Liver (tissue), 9 donors: Measurements from ENCODE around the gene USP25. TPM values are rescaled to one million over a fixed set of nuclear protein-coding genes. Genes with fewer than 3 reads are reported as not detected.

Experiments used
- DNase-seq: peaks from one replicate; pipeline ENCODE4 v3.0.0-alpha.2; 2017; ENCODE audit warnings: low spot score
- H3K27ac ChIP-seq, 2 donors: one replicate each; pipeline ENCODE4 v1.7.0; 2013; ENCODE audit warnings: inconsistent platforms in 2 of 2, low read length in 2 of 2, control low read depth in 1 of 2, low read depth in 1 of 2, mild to moderate bottlenecking in 1 of 2
- H3K27me3 ChIP-seq, 4 donors: one replicate each; pipeline versions ENCODE4 v1.6.1 to v1.7.0; 2013; ENCODE audit warnings: low read length in 3 of 4, inconsistent platforms in 1 of 4, mild to moderate bottlenecking in 1 of 4, moderate library complexity in 1 of 4; ENCODE audit not compliant: control insufficient read depth in 4 of 4, insufficient read depth in 4 of 4
- H3K36me3 ChIP-seq, 4 donors: one replicate each; pipeline versions ENCODE4 v1.6.1 to v1.7.0; 2013; ENCODE audit warnings: low read length in 3 of 4, mild to moderate bottlenecking in 3 of 4, low read depth in 1 of 4, moderate library complexity in 1 of 4; ENCODE audit not compliant: control insufficient read depth in 4 of 4, insufficient read depth in 3 of 4
- H3K4me1 ChIP-seq, 4 donors: one replicate each; pipeline versions ENCODE4 v1.6.1 to v1.7.0; 2013; ENCODE audit warnings: low read length in 3 of 4, mild to moderate bottlenecking in 3 of 4, moderate library complexity in 1 of 4; ENCODE audit not compliant: control insufficient read depth in 4 of 4, insufficient read depth in 4 of 4
- H3K4me3 ChIP-seq, 3 donors: one replicate each; pipeline versions ENCODE4 v1.6.1 to v1.7.0; 2013; ENCODE audit warnings: low read length in 3 of 3, control low read depth in 1 of 3, low read depth in 1 of 3, mild to moderate bottlenecking in 1 of 3
- H3K9ac ChIP-seq, 2 donors: one replicate each; pipeline ENCODE4 v1.7.0; 2013; ENCODE audit warnings: low read length in 2 of 2, mild to moderate bottlenecking in 2 of 2, moderate library complexity in 2 of 2, control low read depth in 1 of 2, low read depth in 1 of 2
- H3K9me3 ChIP-seq, 4 donors: one replicate each; pipeline versions ENCODE4 v1.6.1 to v1.7.0; 2013; ENCODE audit warnings: low read length in 3 of 4; ENCODE audit not compliant: control insufficient read depth in 4 of 4
- EGR1 ChIP-seq, 2 donors: IDR thresholded peaks; 2 replicates each; pipeline ENCODE4 v1.6.1; 2016 to 2018; ENCODE audit warnings: antibody characterized with exemption in 2 of 2, low read depth in 2 of 2
- FOXA1 ChIP-seq: IDR thresholded peaks from 2 replicates; pipeline ENCODE4 v1.6.1; 2016; ENCODE audit warnings: antibody characterized with exemption
- FOXA2 ChIP-seq: IDR thresholded peaks from 2 replicates; pipeline ENCODE4 v1.6.1; 2016; ENCODE audit warnings: antibody characterized with exemption
- GABPA ChIP-seq, 2 donors: IDR thresholded peaks in 1 of 2; conservative IDR thresholded peaks in 1 of 2; 2 replicates each; pipeline ENCODE4 v1.6.1; 2016; ENCODE audit warnings: antibody characterized with exemption in 2 of 2, mild to moderate bottlenecking in 1 of 2, moderate library complexity in 1 of 2
- HNF4A ChIP-seq, 2 donors: conservative IDR thresholded peaks; 2 replicates each; pipeline ENCODE4 v1.6.1; 2016; ENCODE audit warnings: antibody characterized with exemption in 2 of 2, mild to moderate bottlenecking in 2 of 2
- HNF4G ChIP-seq: IDR thresholded peaks from 2 replicates; pipeline ENCODE4 v1.6.1; 2016; ENCODE audit warnings: antibody characterized with exemption
- JUND ChIP-seq, 2 donors: IDR thresholded peaks; 2 replicates each; pipeline ENCODE4 v1.6.1; 2016; ENCODE audit warnings: antibody characterized with exemption in 2 of 2
- NR2F2 ChIP-seq: IDR thresholded peaks from 2 replicates; pipeline ENCODE4 v1.6.1; 2016; ENCODE audit warnings: antibody characterized with exemption
- RAD21 ChIP-seq, 2 donors: IDR thresholded peaks; 2 replicates each; pipeline ENCODE4 v1.6.1; 2016; ENCODE audit warnings: antibody characterized with exemption in 2 of 2, mild to moderate bottlenecking in 2 of 2
- RXRA ChIP-seq, 2 donors: IDR thresholded peaks; 2 replicates each; pipeline ENCODE4 v1.6.1; 2017 to 2018; ENCODE audit warnings: antibody characterized with exemption in 2 of 2, mild to moderate bottlenecking in 1 of 2
- SP1 ChIP-seq: IDR thresholded peaks from 2 replicates; pipeline ENCODE4 v1.6.1; 2018; ENCODE audit warnings: antibody characterized with exemption, mild to moderate bottlenecking
- TAF1 ChIP-seq: conservative IDR thresholded peaks from 2 replicates; pipeline ENCODE4 v1.6.1; 2016; ENCODE audit warnings: antibody characterized with exemption, mild to moderate bottlenecking
- YY1 ChIP-seq: IDR thresholded peaks from 2 replicates; pipeline ENCODE4 v1.6.1; 2016; ENCODE audit warnings: antibody characterized with exemption, mild to moderate bottlenecking
- WGBS: extraction: QIAGEN DNeasy Blood & Tissue Kit; methylation state at CpG from one replicate; pipeline ENCODE4 v1.1.7; 2013; 5-methylcytosine and 5-hydroxymethylcytosine counted together
- polyA plus RNA-seq, 2 donors: library from polyadenylated mRNA; stranded (reverse) in 1 of 2; unstranded in 1 of 2; fragments of 200-250 nt in 1 of 2; fragments of >200 nt in 1 of 2; fragmentation: Nextera tagmentation in 1 of 2; extraction: Ambion mirVana in 1 of 2; gene quantifications; one replicate each; pipeline versions ENCODE4 v1.2.1 to v1.2.3, GENCODE V29; 2013 to 2015
- total RNA-seq, 2 donors: library from RNA; depleted of rRNA; stranded (reverse); fragments of >200 nt; gene quantifications; one replicate each; pipeline ENCODE4 v1.2.3, GENCODE V29; 2014
- TF ChIP-seq, protein P1 (sequence below): IDR thresholded peaks from 2 replicates; pipeline ENCODE4 v1.6.1; 2016; ENCODE audit warnings: antibody characterized with exemption
- TF ChIP-seq, protein P2 (sequence below): IDR thresholded peaks from 2 replicates; pipeline ENCODE4 v1.6.1; 2016; ENCODE audit warnings: antibody characterized with exemption
- TF ChIP-seq, protein P3 (sequence below): fragments of 150-350 bp; IDR thresholded peaks from 2 replicates; pipeline ENCODE4 v1.5.1; 2017; ENCODE audit warnings: improper control_type of control experiment, low read depth, low read length; ENCODE audit not compliant: missing input control
- TF ChIP-seq, protein P4 (sequence below): IDR thresholded peaks from 2 replicates; pipeline ENCODE4 v1.6.1; 2016; ENCODE audit warnings: antibody characterized with exemption
- TF ChIP-seq, protein P5 (sequence below): IDR thresholded peaks from 2 replicates; pipeline ENCODE4 v1.6.1; 2016; ENCODE audit warnings: antibody characterized with exemption, mild to moderate bottlenecking
- donor health status: healthy.
- donor health status: healthy.
- donor health status: healthy.
- donor health status: healthy.
- donor health status: healthy.

Gene USP25
- total and polyA plus RNA-seq, 4 donors = 6.0 to 26.7 (median 15.3) TPM

DNA sequence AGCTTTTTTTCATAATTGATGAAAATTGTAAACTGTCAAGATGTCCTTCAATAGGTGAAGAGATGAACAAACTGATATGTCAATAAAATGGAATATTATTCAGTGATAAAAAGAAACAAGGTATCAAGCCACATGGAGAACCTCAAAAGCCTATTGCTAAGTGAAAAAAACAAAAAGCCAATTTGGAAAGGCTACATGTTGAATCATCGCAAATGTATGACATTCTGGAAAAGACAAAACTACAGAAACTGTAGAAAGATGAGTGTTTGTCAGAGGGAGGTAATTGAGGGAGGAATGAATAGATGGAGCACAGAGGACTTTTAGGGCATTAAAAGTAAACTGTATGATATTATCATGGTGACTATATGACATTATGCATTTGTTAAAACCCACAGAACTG lies 34.5 kb upstream of the USP25 start:
- no peaks in the 10 kb centered on the region for H3K36me3 ChIP-seq
- no peak overlapping the region for H3K9ac ChIP-seq
- no peaks in the 10 kb centered on the region for H3K4me1 ChIP-seq
- 97% methylated on average over 1 of the region's 1 CpG for WGBS
- TF ChIP-seq HNF4G (no peak), EGR1 (IDR thresholded peaks at IDR 0.05; ENCODE audit: low read depth in 2 of 2) (no peak), RAD21 (IDR thresholded peaks at IDR 0.05) (no peak), TAF1 (no peak), GABPA (IDR thresholded peaks at IDR 0.05 in 1 of 2, conservative IDR thresholded peaks at IDR 0.05 in 1 of 2) (no peak), RXRA (IDR thresholded peaks at IDR 0.05) (no peak), YY1 (no peak), FOXA1 (no peak), JUND (IDR thresholded peaks at IDR 0.05) (no peak), SP1 (no peak)
- TF ChIP-seq, protein P1, sequence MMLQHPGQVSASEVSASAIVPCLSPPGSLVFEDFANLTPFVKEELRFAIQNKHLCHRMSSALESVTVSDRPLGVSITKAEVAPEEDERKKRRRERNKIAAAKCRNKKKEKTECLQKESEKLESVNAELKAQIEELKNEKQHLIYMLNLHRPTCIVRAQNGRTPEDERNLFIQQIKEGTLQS = no peak
- TF ChIP-seq, protein P2, sequence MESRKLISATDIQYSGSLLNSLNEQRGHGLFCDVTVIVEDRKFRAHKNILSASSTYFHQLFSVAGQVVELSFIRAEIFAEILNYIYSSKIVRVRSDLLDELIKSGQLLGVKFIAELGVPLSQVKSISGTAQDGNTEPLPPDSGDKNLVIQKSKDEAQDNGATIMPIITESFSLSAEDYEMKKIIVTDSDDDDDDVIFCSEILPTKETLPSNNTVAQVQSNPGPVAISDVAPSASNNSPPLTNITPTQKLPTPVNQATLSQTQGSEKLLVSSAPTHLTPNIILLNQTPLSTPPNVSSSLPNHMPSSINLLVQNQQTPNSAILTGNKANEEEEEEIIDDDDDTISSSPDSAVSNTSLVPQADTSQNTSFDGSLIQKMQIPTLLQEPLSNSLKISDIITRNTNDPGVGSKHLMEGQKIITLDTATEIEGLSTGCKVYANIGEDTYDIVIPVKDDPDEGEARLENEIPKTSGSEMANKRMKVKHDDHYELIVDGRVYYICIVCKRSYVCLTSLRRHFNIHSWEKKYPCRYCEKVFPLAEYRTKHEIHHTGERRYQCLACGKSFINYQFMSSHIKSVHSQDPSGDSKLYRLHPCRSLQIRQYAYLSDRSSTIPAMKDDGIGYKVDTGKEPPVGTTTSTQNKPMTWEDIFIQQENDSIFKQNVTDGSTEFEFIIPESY = no peak
- TF ChIP-seq, protein P3, sequence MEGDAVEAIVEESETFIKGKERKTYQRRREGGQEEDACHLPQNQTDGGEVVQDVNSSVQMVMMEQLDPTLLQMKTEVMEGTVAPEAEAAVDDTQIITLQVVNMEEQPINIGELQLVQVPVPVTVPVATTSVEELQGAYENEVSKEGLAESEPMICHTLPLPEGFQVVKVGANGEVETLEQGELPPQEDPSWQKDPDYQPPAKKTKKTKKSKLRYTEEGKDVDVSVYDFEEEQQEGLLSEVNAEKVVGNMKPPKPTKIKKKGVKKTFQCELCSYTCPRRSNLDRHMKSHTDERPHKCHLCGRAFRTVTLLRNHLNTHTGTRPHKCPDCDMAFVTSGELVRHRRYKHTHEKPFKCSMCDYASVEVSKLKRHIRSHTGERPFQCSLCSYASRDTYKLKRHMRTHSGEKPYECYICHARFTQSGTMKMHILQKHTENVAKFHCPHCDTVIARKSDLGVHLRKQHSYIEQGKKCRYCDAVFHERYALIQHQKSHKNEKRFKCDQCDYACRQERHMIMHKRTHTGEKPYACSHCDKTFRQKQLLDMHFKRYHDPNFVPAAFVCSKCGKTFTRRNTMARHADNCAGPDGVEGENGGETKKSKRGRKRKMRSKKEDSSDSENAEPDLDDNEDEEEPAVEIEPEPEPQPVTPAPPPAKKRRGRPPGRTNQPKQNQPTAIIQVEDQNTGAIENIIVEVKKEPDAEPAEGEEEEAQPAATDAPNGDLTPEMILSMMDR = no peak
- no peaks in the 10 kb centered on the region for H3K27me3 ChIP-seq
- H3K27ac ChIP-seq = no peak overlapping the region
- no peak overlapping the region for H3K4me3 ChIP-seq
- H3K9me3 ChIP-seq = peaks cover 0 to 2% (median 0%) of the 10 kb centered on the region in 4 donors
- no peak for DNase-seq

DNA sequence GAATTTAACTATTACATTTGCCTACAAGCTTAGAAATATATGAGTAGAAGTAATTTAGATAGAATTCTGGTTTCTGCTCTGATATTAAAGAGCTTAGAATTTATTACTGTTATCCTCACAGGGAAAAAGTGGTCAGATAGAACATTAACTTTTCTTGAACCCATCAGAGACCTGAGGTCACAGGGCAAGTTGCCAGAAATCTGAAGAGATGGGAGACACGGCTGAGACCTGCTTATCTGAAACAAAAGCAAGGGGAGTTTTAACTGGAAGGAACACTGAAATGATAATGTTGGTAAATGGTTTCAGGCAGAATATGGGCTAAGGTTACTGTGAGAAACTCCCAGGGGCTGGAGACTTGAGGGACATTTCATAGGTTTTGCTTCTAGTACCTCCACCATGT lies 28.0 kb upstream of the USP25 start:
- no peak overlapping the region for H3K4me3 ChIP-seq
- H3K9ac ChIP-seq = no peak overlapping the region
- peaks cover 0 to 5% (median under 1%) of the 10 kb centered on the region in 4 donors for H3K9me3 ChIP-seq
- no peaks in the 10 kb centered on the region for H3K4me1 ChIP-seq
- 53% methylated on average over 1 of the region's 1 CpG for WGBS
- TF ChIP-seq HNF4G (no peak), HNF4A (conservative IDR thresholded peaks at IDR 0.05) (no peak), RAD21 (IDR thresholded peaks at IDR 0.05) (no peak), FOXA1 (no peak), EGR1 (IDR thresholded peaks at IDR 0.05; ENCODE audit: low read depth in 2 of 2) (no peak), FOXA2 (no peak), NR2F2 (no peak), TAF1 (no peak), GABPA (IDR thresholded peaks at IDR 0.05 in 1 of 2, conservative IDR thresholded peaks at IDR 0.05 in 1 of 2) (no peak), YY1 (no peak)
- TF ChIP-seq, protein P3 = no peak
- TF ChIP-seq, protein P4, sequence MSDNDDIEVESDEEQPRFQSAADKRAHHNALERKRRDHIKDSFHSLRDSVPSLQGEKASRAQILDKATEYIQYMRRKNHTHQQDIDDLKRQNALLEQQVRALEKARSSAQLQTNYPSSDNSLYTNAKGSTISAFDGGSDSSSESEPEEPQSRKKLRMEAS = no peak
- TF ChIP-seq, protein P2 = no peak
- TF ChIP-seq, protein P5, sequence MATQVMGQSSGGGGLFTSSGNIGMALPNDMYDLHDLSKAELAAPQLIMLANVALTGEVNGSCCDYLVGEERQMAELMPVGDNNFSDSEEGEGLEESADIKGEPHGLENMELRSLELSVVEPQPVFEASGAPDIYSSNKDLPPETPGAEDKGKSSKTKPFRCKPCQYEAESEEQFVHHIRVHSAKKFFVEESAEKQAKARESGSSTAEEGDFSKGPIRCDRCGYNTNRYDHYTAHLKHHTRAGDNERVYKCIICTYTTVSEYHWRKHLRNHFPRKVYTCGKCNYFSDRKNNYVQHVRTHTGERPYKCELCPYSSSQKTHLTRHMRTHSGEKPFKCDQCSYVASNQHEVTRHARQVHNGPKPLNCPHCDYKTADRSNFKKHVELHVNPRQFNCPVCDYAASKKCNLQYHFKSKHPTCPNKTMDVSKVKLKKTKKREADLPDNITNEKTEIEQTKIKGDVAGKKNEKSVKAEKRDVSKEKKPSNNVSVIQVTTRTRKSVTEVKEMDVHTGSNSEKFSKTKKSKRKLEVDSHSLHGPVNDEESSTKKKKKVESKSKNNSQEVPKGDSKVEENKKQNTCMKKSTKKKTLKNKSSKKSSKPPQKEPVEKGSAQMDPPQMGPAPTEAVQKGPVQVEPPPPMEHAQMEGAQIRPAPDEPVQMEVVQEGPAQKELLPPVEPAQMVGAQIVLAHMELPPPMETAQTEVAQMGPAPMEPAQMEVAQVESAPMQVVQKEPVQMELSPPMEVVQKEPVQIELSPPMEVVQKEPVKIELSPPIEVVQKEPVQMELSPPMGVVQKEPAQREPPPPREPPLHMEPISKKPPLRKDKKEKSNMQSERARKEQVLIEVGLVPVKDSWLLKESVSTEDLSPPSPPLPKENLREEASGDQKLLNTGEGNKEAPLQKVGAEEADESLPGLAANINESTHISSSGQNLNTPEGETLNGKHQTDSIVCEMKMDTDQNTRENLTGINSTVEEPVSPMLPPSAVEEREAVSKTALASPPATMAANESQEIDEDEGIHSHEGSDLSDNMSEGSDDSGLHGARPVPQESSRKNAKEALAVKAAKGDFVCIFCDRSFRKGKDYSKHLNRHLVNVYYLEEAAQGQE = no peak
- TF ChIP-seq, protein P1 = no peak
- DNase-seq = no peak
- H3K27ac ChIP-seq = no peak overlapping the region
- no peaks in the 10 kb centered on the region for H3K27me3 ChIP-seq
- H3K36me3 ChIP-seq = no peaks in the 10 kb centered on the region
